ENCODE measurements around the gene MAST3.

The MAST3 gene

DNA sequence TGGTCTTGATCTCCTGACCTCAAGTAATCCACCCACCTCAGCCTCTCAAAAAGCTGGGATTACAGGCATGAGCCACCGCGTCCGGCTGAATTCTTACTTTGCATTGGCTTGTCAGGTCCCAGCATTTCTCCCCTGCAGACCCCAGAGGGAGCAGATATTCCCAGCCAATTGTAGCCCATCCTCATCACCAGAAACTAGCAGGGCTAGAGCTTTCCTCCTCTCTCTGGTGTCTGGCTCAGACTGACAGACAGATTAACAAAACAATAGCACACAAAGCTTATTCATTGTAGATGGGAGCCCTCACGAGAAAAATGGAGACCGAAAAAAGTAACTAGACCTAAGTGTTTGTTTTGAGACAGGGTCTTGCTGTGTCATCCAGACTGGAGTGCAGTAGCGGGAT lies 88.0 kb downstream of the MAST3 start:
- no peak for DNase-seq (ENCODE audit: low spot score)

DNA sequence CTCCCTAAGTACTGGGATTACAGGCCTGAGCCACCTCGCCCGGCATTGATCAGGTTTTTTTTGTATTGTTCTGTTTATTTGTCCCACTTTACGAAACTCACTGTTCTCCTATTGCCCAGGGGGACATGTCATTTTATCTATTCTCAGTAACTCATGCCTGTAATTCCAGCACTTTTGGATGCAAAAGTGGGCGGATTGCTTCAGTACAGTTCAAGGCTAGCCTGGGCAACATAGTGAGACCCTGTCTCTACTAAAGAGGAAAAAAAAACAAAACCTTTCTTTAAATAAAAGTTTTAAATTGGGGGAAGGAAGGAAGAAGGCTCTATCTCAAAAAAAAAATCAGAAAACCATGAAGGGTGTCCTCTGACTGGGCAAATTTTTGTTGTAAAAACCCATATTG lies 92.7 kb downstream of the MAST3 start:
- no peak for DNase-seq (ENCODE audit: low spot score)

DNA sequence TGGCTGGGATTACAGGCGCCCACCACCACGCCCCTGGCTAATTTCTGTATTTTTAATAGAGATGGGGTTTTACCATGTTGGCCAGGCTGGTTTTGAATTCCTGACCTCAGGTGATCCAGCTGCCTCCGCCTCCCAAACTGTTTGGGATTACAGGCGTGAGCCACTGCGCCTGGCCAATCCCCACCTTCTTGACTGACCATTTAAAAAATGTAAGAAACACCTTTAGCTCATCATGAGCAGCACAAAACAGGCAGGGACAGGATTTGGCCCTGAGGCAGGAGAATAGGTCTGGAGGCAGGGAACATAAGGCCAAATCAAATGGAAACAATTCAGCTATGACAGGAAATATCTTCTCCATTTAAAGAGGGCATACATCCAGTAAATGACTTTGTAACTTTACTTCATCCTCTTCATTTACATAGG lies 94.1 kb downstream of the MAST3 start:
- DNase-seq (ENCODE audit: low spot score), result no peak

DNA sequence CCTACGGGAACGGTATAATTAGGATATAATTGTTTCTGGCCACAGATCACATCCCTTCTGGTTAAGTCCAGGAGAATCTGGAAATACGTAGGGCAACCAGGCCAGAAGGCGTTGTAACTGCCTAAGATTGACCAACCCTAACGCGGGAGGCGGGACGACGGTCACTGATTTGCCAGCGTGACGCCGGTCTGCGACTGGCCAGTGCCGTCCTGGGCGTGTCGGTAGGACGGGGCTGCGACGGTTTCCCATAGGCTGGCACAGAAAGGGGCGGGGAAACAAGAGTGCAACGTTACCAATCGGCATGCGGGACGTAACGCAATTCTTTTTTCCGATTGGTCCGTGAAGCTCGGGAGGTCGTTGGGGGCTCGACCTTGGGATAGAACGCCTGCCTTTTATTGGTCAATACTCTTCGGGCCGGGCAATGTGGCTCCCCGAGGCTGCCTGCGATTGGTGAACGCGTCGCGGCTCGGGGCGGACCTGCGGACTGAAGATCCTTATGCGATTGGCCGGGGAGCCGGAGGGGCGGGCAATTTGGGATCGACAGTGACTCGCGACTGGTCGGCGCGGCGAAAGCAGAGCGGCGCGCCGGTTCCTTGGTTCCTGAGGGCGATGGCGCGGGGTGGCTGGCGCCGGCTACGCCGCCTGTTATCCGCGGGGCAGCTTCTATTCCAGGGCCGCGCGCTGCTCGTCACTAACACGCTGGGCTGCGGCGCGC lies 95.3 kb downstream of the MAST3 start, which contains the start of gene MPV17L2:
Gene MPV17L2, plus strand, starts transcription at position 546 of the 715 bp plus-strand sequence. Its CDS starts 64 bp downstream, at position 610.
- DNase-seq (ENCODE audit: low spot score), result peak; percentile 94

DNA sequence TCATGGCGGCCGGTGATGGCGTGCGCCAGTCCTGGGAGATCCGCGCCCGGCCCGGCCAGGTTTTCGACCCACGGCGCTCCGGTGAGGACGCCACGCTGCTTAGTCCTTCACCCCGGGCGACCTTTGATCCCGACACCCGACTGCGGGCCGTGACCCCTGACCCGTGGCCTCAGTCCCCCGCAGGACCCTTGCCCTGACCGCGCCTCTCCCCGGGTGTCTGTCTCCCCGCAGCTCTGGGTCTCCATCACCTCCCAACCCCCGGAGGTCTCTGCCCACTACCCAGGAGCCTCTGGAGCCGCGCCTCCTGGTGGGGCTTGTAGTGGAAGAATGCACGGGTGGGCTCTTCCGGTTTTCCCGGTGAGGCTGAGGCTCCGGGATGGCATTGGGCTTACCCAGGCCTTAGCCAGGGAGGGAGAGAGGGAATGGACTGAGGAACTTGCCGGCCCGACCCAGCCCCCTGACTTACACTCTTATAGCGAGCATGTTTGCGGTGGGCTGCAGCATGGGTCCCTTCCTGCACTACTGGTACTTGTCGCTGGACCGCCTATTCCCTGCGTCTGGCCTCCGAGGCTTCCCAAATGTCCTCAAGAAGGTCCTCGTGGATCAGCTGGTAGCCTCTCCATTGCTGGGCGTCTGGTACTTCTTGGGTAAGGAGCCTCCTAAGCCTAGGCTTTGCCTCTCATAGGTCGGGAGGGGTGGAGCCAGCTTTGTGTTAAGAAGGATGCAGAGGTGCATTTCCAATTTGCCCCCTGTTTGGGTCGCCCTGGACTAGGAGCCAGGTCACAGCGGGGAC lies 96.0 kb downstream of the MAST3 start:
- no peak for DNase-seq (ENCODE audit: low spot score)

DNA sequence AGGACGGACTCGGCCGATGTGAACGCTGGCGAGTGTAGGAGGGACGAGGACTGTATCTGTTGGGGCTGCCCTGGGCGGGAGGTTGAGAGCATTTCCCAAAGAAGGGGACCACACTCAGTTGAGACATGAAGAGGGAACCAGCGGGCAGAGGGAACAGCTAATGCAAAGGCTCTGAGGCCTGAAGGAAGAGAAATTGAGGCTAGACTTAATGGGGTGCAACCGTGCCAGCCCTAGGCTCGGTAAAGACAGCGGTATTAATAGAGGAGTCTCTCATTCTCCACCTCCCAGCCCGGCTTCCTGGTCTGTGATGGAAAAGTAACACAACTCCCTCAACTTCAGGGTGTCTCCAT lies 96.6 kb downstream of the MAST3 start:
- no peak for DNase-seq (ENCODE audit: low spot score)

DNA sequence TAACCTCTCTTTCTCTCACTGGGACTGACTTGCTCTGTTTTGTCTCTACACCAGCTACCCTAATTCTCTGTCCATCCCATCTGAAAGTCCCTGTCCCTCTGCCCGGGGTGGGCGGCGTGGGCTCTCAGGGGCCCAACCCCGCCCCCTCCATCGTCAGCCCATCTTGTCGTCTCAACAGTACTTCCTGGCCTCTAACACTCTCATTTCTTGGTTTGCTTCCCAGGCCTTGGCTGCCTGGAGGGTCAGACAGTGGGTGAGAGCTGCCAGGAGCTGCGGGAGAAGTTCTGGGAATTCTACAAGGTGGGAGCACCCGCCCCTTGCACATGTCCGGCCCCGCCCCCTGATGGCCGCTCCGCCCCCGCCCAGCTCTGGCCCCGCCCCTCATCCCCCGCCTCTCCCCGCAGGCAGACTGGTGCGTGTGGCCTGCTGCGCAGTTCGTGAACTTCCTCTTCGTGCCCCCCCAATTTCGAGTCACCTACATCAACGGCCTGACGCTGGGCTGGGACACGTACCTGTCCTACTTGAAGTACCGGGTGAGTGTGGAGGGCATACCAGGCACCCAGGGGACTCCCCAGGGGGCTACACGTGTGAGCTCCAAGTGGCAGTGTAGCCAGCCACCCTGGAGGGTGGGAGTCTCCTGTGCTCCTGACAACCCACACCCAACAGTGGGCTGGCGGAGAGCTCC lies 97.1 kb downstream of the MAST3 start:
- peak; percentile 63 for DNase-seq (ENCODE audit: low spot score)

DNA sequence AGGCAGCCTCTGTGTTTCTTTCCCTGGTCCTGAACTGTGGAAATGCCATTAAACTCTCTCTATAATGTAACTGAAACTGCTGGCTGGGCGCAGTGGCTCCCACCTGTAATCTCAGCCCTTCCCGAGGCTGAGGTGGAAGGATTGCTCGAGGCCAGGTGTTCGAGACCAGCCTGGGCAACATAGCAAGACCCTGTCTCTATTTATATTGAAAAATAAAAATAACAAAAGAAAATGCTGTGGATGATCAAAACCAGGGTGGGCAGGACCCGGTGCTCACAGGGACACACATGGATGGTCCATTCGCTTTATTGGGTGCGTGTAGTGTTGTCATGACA lies 98.9 kb downstream of the MAST3 start:
- no peak for DNase-seq (ENCODE audit: low spot score)

DNA sequence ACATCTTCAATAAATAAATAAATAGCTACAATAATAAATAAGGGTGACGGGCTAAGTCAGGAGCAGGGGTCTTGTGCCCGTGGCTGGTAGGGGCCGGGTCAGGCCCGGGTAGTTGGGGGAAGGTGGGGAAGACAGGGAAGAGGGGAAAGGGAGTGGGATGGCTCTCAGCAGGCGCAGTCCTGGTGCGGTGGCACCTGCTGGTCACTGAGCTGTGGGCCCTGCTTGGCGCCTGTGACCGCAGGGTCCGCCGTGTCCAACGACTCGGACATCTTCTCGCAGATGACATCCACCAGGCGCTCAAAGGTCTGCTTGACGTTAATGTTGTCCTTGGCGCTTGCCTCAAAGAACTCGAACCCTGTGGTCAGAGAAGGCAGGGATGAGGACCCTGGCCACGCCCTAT lies 99.7 kb downstream of the MAST3 start:
- DNase-seq (ENCODE audit: low spot score), result no peak

DNA sequence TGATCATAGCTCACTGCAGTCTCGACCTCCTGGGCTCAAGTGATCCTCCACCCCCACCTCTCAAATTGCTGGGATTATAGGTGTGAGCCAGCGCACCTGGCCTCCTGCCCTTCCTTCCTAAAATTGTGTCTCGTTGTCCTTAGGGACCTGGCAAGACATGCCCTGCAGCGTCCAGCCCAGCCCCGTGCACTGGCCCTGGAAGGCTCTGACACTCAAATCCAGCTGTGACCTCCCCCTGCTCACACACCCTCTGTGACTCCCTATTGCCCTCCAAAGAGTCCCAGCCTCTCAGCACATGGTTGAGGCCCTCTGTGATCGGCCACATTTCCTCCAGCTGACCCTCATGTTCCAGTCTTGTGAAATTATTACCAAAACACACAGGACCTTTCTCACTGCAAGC lies 100.4 kb downstream of the MAST3 start:
- no peak for DNase-seq (ENCODE audit: low spot score)

DNA sequence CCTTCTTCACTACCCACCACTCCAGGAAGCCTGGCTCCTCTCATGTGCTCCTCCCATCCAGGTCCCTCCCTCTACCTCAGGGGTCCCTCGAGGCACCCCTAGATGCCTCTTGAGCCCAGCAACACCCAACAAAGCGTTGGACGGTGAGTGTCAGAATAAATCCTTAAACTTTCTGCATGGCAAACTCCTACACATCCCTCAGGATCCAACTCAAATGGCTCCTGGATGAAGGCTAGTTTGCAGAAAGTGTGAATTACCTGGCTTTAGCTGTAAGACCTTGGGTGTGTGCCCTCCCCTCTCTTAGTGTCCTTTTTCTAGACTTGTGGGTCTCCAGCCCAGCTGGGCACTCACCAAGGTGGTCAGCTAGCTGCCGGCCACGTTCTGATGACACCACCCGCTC lies 100.8 kb downstream of the MAST3 start:
- DNase-seq (ENCODE audit: low spot score), result no peak

Measured in germinal center (tissue), 1 donor.